Loucy (cell line): ENCODE results near the gene ZNF536.

ENCODE experiments used
- H2AFZ ChIP-seq: fragments of 200-600 bp; sonication (generic); 2 replicates; pipeline ENCODE4 v1.6.0; 2016; ENCODE audit warnings: antibody characterized with exemption, mild to moderate bottlenecking, low read length, moderate library complexity
- H3F3A ChIP-seq: fragments of 200-600 bp; 2 replicates; pipeline ENCODE4 v1.6.0; 2016; ENCODE audit warnings: antibody characterized with exemption, low read depth, mild to moderate bottlenecking
- H3K27me3 ChIP-seq: fragments of 200-600 bp; sonication (generic); 2 replicates; pipeline ENCODE4 v1.6.1; 2014; ENCODE audit warnings: low read length, mild to moderate bottlenecking; ENCODE audit not compliant: insufficient read depth, poor library complexity, severe bottlenecking
- H3K36me3 ChIP-seq: fragments of 200-600 bp; sonication (generic); 2 replicates; pipeline ENCODE4 v1.6.1; 2016; ENCODE audit warnings: low read length; ENCODE audit not compliant: insufficient read depth
- H3K4me1 ChIP-seq: fragments of 200-600 bp; sonication (generic); 2 replicates; pipeline ENCODE4 v1.5.1; 2014; ENCODE audit warnings: low read length, mild to moderate bottlenecking; ENCODE audit not compliant: insufficient read depth, poor library complexity, severe bottlenecking
- H3K4me2 ChIP-seq: fragments of 200-600 bp; sonication (generic); 2 replicates; pipeline ENCODE4 v1.6.0; 2014; ENCODE audit warnings: antibody characterized with exemption, low read length, low read depth, mild to moderate bottlenecking; ENCODE audit not compliant: poor library complexity, severe bottlenecking
- H3K4me3 ChIP-seq: fragments of 200-600 bp; sonication (generic); 2 replicates; pipeline ENCODE4 v1.5.1; 2014; ENCODE audit warnings: low read length, mild to moderate bottlenecking, mixed read lengths; ENCODE audit not compliant: poor library complexity, severe bottlenecking
- H3K79me2 ChIP-seq: fragments of 200-600 bp; sonication (generic); 2 replicates; pipeline ENCODE4 v1.6.1; 2014; ENCODE audit warnings: low read length; ENCODE audit not compliant: insufficient read depth
- H3K9ac ChIP-seq: fragments of 200-600 bp; sonication (generic); 2 replicates; pipeline ENCODE4 v1.6.0; 2014; ENCODE audit warnings: mild to moderate bottlenecking, low read depth, low read length, moderate library complexity; ENCODE audit not compliant: poor library complexity, severe bottlenecking
- H3K9me2 ChIP-seq: fragments of 200-600 bp; sonication (generic); replicated peaks from 2 replicates; pipeline ENCODE4 v1.6.1; 2016; ENCODE audit warnings: low read depth, low read length, mixed read lengths
- H3K9me3 ChIP-seq: fragments of 200-600 bp; sonication (generic); 2 replicates; pipeline ENCODE4 v1.6.1; 2014; ENCODE audit warnings: mild to moderate bottlenecking, antibody characterized with exemption, low read length, low read depth; ENCODE audit not compliant: insufficient read depth
- H4K20me1 ChIP-seq: fragments of 200-600 bp; sonication (generic); 2 replicates; pipeline ENCODE4 v1.6.0; 2014; ENCODE audit warnings: antibody characterized with exemption, low read length, mild to moderate bottlenecking; ENCODE audit not compliant: insufficient read depth, poor library complexity, severe bottlenecking
- CTCF ChIP-seq: fragments of 200-600 bp; sonication (generic); conservative IDR thresholded peaks from 2 replicates; pipeline ENCODE4 v1.5.1; 2014; ENCODE audit warnings: mild to moderate bottlenecking, antibody characterized with exemption, low read length
- EZH2phosphoT487 ChIP-seq: fragments of 200-600 bp; IDR thresholded peaks from 2 replicates; pipeline ENCODE4 v1.6.1; 2018; ENCODE audit warnings: antibody characterized with exemption, mild to moderate bottlenecking, moderate library complexity, borderline replicate concordance

Gene ZNF536

GRCh38 chr19:30341611-30342201 is 30.5 kb upstream of the ZNF536 start:
- Histone ChIP-seq H3F3A (no peaks in the 10 kb centered on the region), H3K4me3 (no peak overlapping the region), H3K36me3 (no peaks in the 10 kb centered on the region), H4K20me1 (no peaks in the 10 kb centered on the region), H3K27me3 (no peaks in the 10 kb centered on the region), H3K9me2 (no peaks in the 10 kb centered on the region), H3K9me3 (no peaks in the 10 kb centered on the region), H3K9ac (no peak overlapping the region), H3K79me2 (no peaks in the 10 kb centered on the region), H3K4me1 (no peaks in the 10 kb centered on the region), H3K4me2 (no peak overlapping the region), H2AFZ (no peak overlapping the region)
- TF ChIP-seq CTCF = no peak
- TF ChIP-seq EZH2phosphoT487 = no peak

GRCh38 chr19:30342901-30343300 is 29.3 kb upstream of the ZNF536 start:
- Histone ChIP-seq H3K79me2 (no peaks in the 10 kb centered on the region), H2AFZ (no peak overlapping the region), H3F3A (no peaks in the 10 kb centered on the region), H3K36me3 (no peaks in the 10 kb centered on the region), H3K4me3 (no peak overlapping the region), H3K4me2 (no peak overlapping the region), H3K4me1 (no peaks in the 10 kb centered on the region), H3K9me3 (no peaks in the 10 kb centered on the region), H4K20me1 (no peaks in the 10 kb centered on the region), H3K9me2 (no peaks in the 10 kb centered on the region), H3K9ac (no peak overlapping the region), H3K27me3 (no peaks in the 10 kb centered on the region)
- TF ChIP-seq CTCF (no peak), EZH2phosphoT487 (no peak)

GRCh38 chr19:30344446-30345425 is 27.4 kb upstream of the ZNF536 start:
- Histone ChIP-seq H3K79me2 (no peaks in the 10 kb centered on the region), H3K4me1 (no peaks in the 10 kb centered on the region), H4K20me1 (no peaks in the 10 kb centered on the region), H3K9me2 (no peaks in the 10 kb centered on the region), H2AFZ (no peak overlapping the region), H3K9me3 (no peaks in the 10 kb centered on the region), H3K4me3 (no peak overlapping the region), H3K9ac (no peak overlapping the region), H3K36me3 (no peaks in the 10 kb centered on the region), H3K27me3 (no peaks in the 10 kb centered on the region), H3K4me2 (no peak overlapping the region), H3F3A (no peaks in the 10 kb centered on the region)
- no peak for TF ChIP-seq EZH2phosphoT487
- TF ChIP-seq CTCF = no peak
